GM21528 (cell line): ENCODE measurements around the gene TATDN3.
"Not testable (repeated sequence)": the region's sequence is repeated elsewhere in the genome, so short reads cannot be mapped to it uniquely, and the experiment has no call there.

Experiments
- ATAC-seq: cut with Tn5 transposase; IDR thresholded peaks from one replicate; pipeline ENCODE4 v1.9.1; 2021; ENCODE audit warnings: mild to moderate bottlenecking, moderate library complexity; ENCODE audit not compliant: unreplicated experiment, low FRiP score

TATDN3 gene

DNA sequence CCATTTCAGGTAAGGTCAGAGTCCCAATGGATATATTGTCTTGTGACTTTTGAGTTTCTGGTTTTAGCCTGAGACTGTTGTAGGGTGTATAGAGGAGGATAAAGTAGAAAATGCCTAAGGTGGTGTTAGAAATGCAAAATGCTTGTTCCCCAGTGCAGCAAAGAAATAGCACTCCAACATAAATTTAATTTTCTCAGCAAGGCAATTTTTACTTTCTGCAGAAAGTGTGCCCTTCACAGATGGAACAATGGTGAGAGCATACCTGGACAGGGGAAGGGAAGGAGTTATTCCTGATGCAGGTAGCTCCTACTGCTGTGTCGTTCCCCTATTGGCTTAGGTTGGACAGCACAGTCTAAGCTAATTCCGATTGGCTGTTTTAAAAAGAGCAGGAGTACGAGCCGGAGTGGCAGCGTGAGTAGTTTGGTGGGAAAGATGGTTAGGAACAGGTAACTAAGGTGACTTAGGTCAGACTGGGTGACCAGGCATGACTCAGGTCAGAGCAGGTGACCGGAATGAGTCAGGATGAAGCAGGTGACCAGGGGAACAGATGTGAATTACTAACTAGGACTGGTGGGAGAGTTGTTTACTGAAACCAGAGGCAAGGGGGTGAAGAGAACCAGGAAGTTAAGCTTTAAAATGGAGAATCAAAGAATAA lies 34.2 kb downstream of the TATDN3 start:
- no peak for ATAC-seq

DNA sequence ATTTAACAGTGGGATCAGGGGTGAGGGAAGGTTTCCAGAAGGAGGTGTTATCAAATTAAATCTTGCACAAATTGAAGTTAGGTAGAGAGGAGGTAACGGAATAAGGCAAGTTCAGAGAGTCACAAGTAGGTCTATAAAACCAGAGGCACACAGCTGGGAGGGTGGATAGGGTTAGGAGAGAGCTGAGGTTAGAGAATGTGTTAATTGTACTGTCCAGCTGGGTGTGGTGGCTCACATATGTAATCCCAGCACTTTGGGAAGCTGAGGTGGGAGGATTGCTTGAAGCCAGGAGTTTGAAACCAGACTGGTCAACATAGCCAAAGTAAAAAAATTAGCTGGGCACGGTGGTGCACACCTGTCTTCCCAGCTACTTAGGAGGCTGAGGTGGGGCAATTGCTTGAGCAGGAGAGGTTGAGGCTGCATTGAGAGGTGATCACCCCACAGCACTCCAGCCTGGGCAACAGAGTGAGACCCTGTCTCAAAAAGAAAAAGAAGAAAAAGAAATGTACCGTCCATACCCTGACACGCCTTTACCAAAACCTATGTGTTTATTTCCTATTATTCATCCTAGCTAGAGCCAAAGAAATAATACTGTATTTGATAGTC lies 35.6 kb downstream of the TATDN3 start:
- ATAC-seq: no peak

DNA sequence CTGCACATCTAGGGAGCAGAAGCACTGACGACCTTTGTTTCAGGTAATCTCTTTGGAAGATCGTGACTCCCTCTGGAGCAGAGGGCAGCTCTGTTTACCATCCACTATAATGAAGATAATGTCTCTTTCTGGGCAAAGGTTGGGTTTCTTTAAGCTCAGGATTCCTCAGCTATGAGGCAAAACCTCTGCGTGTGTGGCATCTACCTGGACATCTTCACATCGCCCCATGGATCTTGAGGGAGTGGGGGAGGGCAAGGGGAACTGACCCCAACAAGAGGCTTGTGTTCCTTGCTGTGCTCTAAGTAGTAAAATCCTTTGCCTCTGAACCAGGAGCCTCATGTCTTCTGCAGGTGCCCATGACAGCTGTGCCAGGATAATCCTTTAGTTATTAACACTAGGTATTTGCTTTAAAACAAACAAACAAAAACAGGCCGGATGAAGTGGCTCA lies 36.2 kb downstream of the TATDN3 start:
- no peak for ATAC-seq

DNA sequence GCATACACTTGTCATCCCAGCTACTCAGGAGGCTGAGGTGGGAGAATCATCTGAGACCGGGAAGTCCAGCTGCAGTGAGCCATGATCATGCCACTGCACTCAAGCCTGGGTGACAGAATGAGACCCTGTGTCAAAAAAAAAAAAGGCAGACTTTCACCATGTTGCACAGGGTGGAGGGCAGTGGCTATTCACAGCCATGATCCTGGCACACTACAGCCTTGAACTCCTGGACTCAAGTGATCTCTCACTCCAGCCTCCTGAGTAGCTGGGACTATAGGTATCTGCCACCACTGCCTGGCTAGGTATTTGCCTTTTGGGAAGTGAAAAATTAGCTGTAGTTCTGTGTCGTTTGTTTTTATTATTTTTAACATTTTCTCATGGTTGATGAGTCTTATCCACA lies 36.7 kb downstream of the TATDN3 start:
- ATAC-seq: no peak

DNA sequence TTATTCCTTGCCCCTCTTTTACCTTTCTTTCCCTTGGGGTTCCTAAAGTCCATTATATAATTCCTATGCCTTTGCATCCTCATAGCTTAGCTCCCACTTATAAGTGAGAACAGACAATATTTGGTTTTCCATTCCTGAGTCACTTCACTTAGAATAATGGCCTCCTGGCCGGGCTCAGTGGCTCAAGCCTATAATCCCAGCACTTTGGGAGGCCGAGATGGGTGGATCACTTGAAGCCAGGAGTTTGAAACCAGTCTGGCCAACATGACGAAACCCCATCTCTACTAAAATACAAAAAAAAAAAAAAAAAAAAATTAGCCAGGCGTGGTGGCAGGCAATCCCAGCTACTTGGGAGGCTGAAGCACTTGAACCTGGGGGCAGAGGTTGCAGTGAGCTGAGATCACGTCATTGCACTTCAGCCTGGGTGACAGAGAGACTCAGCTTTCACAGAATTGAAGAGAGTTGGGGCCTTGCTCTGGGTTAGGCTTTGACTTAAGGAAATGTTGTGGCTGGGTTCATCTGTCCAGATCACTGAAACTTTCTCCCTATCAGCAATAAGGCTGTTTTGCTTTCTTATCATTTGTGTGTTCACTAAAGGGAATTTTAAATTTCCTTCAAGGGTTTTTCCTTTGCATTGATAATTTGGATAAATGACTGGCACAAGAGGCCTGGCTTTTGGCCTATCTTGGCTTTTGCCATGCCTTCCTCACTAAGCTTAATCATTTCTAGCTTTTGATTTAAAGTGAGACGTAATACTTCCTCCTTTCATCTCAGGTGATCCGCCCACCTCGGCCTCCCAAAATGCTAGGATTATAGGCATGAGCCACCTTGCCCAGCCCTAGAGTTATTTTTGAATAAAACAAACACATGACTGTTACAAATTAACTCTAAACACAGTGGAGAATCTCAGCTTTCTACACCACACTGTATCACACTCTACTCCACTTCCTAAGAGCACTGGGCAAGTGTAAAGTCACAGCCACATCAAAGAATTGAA lies 41.8 kb downstream of the TATDN3 start:
- peak; percentile 81 for ATAC-seq

DNA sequence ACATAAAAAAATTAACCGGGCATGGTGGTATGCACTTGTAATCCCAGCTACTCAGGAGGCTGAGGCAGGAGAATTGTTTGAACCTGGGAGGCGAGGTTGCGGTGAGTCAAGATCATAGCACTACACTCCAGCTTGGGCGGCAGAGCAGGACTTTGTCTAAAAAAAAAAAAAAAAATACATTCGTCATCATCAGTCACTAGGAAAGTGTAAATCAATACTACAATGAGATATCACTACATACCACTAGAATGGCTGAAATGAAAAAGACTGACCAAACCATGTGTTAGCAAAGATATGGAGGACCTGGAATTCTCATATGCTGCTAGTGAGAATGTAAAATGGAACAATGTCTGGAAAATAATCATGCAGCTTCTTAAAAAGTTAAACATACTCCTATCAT lies 46.5 kb downstream of the TATDN3 start:
- ATAC-seq: no peak

DNA sequence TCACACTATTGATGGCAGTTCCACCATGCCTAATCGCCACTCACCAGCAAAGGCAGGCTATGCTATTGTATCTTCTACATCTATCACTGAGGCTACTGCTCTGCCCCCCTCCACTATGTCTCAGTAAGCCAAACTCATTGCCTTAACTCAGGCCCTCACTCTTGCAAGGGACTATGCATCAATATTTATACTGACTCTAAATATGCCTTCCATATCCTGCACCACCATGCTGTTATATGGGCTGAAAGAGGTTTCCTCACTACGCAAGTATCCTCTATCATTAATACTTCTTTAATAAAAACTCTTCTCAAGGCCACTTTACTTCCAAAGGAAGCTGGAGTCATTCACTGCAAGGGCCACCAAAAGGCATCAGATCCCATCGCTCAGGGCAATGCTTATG lies 52.8 kb downstream of the TATDN3 start:
- ATAC-seq: not testable (repeated sequence)

DNA sequence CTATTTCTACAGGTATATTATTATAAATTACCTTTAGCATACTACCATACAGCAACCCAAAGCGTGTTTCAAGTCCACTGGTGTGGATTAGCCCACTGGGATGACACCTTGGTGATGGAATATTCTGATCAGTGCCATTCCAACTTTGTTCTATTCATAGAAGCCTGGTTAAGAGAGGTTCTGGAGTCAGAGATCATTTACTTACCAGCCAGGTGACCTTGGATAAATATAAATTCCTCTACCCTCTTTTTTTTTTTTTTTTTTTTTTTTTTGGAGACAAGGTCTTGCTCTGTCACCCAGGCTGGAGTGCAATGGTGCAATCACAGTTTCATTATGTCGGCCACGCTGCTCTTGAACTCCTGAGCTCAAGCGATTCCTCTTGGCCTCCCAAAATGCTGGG lies 55.9 kb downstream of the TATDN3 start, which contains the start of gene SPATA45:
Gene SPATA45 (minus strand): TSS at position 101 of the 400 bp plus-strand sequence. CDS start 11,500 bp downstream, outside the sequence.
- ATAC-seq: no peak

DNA sequence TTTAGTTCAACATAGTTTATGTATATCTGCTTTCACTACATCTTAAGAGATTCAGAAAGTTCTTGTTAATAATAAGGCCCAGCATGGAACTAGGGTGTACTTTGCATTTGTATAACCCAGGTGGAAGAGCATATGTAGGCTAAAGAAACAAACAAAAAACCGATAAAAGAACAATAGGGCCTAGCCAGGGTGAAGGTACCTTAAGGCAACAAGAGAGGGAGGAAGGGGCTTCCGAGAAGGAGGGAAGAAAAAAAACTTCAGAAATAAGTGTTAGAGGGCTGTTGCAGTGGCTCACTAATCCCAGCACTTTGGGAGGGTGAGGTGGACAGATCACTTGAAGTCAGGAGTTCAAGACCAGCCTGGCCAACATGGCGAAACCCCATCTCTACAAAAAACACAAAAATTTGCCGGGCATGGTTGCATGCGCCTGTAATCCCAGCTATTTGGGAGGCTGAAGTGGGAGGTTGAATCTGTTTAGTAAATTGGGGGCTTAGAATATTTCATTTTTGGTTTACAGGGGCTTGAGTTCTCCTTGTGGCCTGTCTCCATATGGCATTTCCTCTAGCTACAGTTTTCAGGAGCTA lies 60.5 kb downstream of the TATDN3 start:
- no peak for ATAC-seq

DNA sequence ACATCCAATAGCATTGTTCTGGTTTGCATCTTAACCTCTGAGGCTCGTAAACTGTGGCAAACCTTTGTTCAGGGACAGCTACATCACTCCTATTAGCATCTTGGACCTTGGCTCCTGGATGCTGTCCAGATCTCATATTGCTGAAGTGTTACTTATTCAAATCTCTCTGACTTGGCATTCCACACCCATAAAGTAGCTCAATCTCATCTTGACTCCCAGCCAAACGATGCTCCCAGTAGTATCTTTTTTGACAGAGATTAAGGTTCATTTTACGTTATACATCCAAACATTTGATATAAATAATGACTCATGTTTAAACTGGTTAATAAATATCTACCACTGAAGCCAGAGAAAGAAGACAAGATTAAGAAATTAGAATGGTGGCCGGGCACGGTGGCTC lies 62.0 kb downstream of the TATDN3 start:
- ATAC-seq: no peak

DNA sequence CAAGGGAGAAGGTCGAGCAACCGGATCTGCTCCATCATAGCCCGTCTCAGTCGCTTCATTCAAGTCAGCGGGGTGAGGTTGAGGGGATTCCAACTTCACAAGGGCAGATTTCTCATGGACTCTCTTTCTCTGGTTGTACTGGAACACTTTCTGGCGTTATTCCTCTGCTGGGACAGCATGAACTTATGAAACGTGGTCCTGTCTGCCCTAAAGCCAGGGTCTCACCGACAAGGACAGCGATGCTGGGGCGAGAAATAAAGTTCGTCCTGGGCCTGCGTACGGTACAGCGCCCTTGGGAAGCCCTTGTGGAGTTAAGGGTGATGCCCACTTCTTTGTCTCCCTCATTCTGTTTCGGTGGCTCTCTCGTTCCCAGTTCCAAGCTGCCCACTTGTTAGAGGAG lies 65.1 kb downstream of the TATDN3 start:
- no peak for ATAC-seq

DNA sequence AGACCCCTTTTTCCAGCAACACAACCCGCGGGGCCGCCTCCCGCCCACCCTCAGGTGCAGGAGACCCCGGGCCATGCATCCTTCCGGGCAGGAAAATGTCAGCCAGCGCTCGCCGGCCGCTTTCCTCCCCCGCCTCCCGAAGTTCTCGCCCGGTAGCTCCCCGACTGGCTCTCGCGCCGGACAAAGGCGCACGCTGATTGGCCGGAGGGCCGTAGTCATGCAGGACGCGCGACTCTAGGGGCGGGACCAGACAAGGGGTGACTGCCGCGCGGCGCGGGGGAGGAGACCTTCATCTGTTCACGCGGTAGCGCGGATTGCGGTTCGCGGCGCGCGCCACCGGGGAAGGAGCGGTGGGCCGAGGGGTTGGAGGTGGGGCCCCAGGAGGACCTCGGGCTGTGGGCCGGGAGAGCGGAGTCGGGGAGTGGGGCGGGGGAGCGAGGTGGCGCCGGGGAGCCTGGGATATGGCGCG lies 66.3 kb downstream of the TATDN3 start, which contains the start of gene FLVCR1:
Gene FLVCR1 (plus strand): TSS at position 284 of the 469 bp plus-strand sequence. CDS start 178 bp downstream, at position 462.
- peak; percentile 97 for ATAC-seq

DNA sequence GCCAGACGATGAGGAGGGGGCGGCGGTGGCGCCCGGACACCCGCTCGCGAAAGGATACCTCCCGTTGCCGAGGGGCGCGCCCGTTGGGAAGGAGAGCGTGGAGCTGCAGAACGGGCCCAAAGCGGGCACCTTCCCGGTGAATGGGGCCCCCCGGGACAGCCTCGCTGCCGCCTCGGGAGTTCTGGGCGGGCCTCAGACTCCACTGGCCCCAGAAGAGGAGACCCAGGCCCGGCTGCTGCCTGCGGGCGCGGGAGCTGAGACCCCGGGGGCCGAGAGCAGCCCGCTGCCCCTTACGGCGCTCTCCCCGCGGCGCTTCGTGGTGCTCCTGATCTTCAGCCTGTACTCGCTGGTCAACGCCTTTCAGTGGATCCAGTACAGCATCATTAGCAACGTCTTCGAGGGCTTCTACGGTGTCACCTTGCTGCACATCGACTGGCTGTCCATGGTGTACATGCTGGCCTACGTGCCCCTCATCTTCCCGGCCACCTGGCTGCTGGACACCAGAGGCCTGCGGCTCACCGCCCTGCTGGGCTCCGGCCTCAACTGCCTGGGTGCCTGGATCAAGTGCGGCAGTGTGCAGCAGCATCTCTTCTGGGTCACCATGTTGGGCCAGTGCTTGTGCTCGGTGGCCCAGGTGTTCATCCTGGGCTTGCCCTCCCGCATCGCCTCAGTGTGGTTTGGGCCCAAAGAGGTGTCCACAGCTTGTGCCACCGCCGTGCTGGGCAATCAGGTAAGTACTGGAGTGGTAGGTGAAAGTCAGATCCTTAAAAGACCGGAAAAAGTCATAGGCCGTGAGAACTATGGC lies 67.0 kb downstream of the TATDN3 start:
- ATAC-seq: peak; percentile 14

DNA sequence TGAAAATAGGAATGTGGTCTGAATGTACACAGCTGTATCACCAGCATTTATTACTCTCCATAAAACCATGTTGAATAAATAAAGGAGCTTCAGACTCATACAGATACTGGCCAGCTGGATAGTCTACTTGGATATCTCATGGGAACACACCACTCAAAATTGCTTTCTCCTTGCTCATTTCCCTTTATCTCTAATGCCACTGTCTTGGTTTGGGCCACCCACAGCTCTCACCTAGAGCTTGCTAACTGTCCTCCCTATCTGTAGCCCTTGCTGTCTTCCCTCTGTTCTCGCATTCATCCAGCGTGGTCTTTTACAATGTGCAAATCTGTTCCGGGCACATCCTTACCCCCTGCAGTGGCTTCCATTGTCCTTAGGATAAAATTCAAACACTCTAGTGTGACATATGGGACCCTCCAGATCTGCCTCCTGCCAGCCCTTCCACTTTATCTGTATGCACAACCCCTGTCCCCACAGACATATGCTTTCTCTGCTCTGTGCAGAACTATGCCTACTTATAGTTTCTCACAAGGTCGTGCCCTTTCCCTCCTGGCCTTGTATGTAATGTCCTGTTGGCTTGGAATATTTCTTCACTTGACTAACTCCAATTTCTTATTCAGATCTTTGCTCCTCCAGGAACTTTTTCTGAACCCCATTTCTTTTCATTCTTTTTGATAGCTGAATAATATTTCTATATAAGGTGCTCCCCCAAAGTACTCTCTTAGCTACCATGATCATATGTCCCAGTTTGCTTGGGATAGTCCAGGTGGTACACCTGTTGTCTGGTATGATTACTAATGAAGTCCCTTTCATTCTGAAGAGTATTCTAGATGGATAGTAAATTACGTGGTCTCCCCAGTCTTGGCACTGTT lies 69.3 kb downstream of the TATDN3 start:
- no peak for ATAC-seq

DNA sequence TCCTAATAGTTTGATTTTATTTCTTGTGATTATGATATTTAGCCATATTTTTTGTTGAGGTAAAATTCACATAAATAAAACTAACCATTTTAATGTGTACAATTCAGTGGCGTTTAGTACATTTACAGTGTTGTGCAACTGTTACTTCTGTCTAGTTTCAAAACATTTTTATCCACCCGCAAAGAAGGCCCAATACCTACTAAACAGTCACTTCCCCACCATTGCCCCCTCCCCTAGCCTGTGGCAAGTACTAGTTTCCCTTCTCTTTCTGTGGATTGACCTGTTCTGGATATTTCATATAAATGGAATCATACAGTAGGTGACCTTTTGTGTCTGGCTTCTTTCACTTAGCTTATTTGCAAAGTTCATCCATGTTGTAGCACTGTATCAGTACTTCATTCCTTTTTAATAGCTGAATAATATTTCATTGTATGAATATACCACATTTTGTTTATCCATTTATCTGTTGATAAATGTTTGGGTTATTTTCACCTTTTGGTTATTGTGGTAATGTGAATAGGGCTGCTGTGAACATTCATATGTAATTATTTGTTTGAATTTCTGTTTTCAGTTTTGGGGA lies 70.5 kb downstream of the TATDN3 start:
- no peak for ATAC-seq

DNA sequence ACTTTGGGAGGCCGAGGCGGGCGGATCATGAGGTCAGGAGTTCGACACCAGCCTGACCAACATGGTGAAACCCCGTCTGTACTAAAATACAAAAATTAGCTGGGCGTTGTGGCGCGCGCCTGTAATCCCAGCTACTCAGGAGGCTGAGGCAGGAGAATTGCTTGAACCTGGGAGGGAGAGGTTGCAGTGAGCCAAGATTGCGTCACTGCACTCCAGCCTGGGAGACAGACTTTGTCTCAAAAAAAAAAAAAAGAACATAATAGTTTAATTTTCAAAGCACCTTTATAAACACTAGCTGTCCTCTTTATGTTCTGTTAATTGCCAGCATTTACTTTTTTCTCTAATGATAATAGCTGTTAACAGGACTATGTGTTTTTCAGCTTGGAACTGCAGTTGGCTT lies 71.7 kb downstream of the TATDN3 start:
- ATAC-seq: not testable (repeated sequence)

DNA sequence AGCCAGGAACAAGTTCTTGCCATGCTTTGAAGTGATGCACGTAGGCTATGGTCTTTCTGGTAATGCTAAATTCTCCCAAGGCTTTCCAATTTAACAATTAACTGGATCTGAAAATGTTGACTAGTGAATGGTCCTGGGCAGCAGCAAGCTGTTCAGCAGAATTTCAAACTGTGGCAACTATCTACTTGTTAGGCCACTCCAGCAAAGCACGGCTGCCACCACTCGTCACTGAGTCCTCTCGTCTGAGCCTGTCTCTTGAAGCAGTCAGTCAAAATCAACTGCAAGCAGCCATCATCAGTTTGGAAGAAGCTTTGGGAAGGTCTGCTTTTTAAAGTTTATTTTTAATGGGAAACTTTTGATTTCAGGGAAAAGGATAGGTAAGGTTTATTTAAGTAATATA lies 72.5 kb downstream of the TATDN3 start:
- ATAC-seq: no peak
